ENCODE data around the gene TOPORS.
A peak's percentile ranks its signal among the peaks of the same experiment; 100 is the strongest.

TOPORS gene

DNA sequence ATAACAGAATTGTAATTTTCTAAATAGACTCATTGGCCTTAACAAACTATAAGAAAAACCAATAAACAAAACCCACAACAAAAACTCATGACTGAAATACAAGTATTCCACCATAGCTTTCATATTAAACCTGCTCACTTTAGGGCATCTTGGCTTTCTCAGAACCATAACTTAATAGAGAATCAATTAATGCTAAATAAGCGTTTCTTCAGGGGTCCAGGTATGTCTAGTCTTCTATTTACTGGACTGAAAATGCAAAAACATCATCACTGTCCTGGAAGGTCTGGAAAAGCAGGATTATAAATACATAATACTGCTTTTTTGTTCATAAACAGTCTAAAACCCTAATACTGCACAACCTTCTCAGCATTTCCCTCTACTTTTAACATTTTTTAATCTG lies 6.5 kb downstream of the TOPORS start:
- TF ChIP-seq CTCF (conservative IDR thresholded peaks at IDR 0.05) = no peak
- H3K27ac ChIP-seq = no peak overlapping the region

DNA sequence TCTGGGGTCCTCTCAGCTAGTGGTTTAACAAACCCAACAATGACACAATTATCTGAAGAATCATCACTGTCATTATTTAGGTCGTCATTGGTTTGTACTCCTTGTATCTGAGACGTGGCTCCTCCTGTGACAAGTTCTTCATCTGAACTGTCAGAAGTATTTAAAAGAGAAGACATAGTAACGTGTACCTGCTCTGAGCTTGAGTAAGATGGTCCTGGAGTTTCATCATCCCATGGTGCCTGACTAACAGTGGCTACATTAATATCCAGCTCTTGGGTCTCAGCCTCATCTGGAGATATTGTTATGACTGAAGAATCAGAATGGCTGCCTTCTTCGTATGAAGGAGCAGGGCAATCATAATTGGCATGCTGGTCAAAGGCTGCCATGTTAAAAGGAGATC lies 9.3 kb downstream of the TOPORS start:
- no peak for TF ChIP-seq CTCF (conservative IDR thresholded peaks at IDR 0.05)
- no peak overlapping the region for H3K27ac ChIP-seq

- no peak for TF ChIP-seq CTCF (conservative IDR thresholded peaks at IDR 0.05)
- H3K27ac ChIP-seq = no peak overlapping the region
These were observed 18.6 kb downstream of the TOPORS start for GRCh38 chr9:32533816-32534215.

GRCh38 chr9:32533336-32533735 lies 19.1 kb downstream of the TOPORS start:
- H3K27ac ChIP-seq = no peak overlapping the region
- TF ChIP-seq CTCF (conservative IDR thresholded peaks at IDR 0.05) = no peak

DNA sequence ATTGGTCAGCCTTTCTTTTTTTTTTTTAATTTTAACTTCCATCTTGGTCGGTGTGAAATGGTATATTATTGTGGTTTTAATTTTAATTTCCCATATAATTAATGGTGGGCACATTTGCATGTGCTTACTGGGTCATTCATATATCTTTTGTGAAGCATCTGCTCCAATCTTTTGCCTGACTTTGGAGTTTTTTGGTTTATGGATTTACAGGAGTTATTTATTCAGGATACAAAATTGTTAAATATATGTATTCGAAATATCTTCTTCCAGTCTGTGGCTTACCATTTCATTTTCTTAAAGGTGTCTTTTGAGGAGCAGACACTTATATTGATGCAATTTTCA lies 25.7 kb downstream of the TOPORS start:
- TF ChIP-seq CTCF (conservative IDR thresholded peaks at IDR 0.05) = peak; percentile 50
- peak overlapping the region; percentile 82 for H3K27ac ChIP-seq

- peak within 1 kb of the TSS; percentile 82 for H3K27ac ChIP-seq
- peak; percentile 84 for TF ChIP-seq CTCF (conservative IDR thresholded peaks at IDR 0.05)
These were observed 26.2 kb downstream of the TOPORS start, which contains the start of gene RIGI for GRCh38 chr9:32526041-32526706. TSS of gene RIGI (minus strand) at chr9:32526196. CDS start at chr9:32526166, 30 bp downstream.

GRCh38 chr9:32525709-32526030 lies 26.7 kb downstream of the TOPORS start:
- TF ChIP-seq CTCF (conservative IDR thresholded peaks at IDR 0.05) = no peak
- peak overlapping the region; percentile 82 for H3K27ac ChIP-seq
